GM18861 (cell line): Measurements from ENCODE around the gene FN3K.
"Not testable (repeated sequence)": the region's sequence is repeated elsewhere in the genome, so short reads cannot be mapped to it uniquely, and the experiment has no call there.

ENCODE experiments used
- ATAC-seq: cut with Tn5 transposase; IDR thresholded peaks from one replicate; pipeline ENCODE4 v1.9.1; 2021; ENCODE audit not compliant: unreplicated experiment

FN3K gene

DNA sequence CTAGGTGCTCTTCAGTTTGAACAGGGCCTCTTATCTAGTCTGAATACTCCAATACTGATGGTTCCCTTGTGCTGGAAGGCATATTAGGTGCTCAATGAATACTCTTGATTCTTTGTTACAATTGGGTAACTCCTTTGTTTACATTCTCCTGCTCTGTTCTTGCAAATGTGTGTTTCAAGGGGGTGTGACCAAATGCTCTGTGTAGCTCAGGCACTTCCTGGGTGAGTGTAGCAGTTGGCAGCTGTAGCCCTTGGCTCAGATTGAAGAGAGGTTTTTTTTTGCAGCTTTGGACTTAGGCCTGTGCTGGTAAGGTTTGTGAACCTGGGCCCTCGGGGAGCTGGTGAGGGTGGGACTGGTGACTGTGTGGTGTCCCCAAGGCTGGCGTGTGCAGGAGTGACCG, 36.6 kb downstream of the FN3K start:
- ATAC-seq, result no peak

DNA sequence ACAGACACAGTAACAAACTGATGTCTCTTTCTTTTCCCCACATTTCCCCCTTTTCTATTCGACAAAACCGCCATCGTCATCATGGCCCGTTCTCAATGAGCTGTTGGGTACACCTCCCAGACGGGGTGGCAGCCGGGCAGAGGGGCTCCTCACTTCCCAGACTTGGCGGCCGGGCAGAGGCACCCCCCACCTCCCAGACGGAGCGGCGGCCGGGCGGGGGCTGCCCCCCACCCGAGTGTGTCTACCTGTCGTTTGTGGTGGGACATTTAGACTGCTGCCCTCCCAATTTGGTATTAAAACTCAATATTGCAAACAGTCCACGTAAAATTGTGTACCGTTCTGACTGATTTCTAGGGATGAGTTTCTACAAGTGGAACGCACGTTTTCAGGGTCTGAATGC, 39.0 kb downstream of the FN3K start:
- ATAC-seq, result not testable (repeated sequence)

DNA sequence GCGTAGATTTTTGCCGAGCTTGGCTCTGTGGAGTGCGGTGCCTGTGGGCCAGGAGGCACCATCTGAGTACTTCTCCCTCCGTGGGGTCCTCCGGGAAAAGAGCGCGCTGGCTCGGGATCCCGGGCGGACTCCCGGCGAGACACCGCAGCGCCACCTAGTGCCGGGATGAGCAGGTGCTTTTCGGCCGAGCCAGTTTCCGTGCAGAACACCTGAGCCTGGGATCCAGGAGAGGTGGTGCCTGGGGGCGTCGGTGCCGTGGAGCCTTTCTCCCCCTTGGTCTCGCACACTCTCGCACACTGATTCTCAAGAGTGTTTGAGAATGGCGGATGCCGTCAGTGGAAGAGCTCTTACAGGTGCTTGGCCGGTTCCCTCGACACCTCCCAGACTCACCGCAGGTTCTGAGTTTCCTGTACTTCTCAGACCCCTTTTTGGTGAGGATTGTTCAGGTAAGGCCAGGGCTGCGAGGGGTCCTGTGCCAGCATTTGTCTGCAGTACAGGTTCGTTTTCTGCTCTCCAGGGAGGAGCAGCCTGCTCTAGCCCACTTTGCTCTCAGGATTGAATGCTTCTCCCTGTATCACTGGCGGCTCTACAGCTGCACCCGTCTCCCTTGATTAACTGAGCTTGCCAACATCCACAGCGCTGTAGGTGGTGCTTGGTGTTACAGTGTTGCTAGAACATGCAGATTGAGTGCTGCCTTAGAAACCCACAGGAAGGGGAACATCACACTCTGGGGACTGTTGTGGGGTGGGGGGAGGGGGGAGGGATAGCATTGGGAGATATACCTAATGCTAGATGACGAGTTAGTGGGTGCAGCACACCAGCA, 39.8 kb downstream of the FN3K start:
- no peak for ATAC-seq

DNA sequence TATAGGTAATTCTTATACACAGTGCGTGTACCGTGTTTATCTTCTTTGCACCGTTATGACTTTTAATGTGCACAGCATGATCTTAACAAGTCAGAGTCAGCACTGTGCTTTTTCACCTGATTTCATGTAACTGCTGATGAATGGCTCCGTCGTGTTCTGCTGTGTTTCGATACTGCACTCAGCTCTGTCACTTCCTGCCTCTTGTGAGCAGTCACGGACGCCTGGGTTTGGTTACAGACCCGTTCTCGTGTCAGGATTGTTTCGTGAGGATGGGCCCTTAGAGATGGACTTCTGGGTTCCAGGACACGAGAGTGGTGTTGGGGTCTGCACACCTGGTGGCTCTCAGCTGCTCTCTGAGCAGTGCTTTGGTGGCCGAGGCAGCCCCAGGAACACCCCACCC, 41.0 kb downstream of the FN3K start:
- no peak for ATAC-seq

DNA sequence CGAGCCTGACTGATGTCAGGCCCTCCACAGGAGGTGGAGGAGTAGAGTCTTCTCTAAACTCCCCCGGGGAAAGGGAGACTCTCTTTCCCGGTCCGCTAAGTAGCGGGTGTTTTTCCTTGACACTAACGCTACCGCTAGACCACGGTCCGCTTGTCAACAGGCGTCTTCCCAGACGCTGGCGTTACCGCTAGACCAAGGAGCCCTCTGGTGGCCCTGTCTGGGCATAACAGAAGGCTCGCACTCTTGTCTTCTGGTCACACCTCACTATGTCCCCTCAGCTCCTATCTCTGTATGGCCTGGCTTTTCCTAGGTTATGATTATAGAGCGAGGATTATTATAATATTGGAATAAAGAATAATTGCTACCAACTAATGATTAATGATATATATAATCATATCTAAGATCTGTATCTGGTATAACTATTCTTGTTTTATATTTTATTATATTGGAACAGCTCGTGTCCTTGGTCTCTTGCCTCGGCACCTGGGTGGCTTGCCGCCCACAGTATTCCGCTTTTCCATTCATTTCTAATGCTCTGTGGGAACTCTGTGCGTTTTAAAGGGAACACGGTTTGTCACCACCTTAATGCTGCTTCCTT, 42.5 kb downstream of the FN3K start:
- not testable (repeated sequence) for ATAC-seq

DNA sequence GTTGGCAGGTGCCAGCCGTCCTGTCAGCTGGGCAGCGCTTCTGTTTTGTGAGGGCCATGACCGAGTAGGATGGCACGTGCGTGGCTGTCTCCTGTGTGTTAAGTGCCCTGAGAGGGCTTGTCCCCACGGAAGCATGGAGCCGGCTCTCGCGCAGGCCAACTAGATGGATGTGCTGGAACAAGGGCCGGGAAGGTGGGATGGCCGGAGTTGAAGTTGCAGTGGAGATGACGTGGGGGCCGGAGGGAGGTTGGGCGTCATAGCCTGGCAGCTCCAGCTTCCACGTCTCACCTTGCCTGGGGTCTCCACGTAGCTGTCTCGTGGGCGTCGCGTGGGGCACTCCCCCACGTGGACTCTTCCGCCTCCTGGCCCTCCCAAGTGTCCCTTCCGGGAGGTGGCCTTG, 44.1 kb downstream of the FN3K start:
- no peak for ATAC-seq

DNA sequence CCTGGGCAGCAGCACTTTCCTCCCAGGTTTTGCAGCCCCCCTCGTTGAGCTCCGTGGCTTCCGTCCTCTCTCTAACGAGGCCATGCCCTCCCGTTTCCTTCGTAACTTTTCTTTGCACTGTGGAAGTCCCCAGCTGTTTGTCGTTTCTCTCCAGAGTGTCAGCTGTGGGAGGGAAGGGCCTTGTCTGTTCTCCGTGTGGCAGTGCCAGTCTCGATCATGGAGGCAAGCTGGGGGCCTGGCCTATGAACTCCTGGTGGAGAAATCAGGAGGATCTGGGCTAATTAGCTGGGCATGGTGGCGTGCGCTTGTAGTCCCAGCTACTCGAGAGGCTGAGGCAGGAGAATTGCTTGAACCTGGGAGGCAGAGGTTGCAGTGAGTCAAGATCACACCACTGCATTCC, 44.8 kb downstream of the FN3K start:
- no peak for ATAC-seq

DNA sequence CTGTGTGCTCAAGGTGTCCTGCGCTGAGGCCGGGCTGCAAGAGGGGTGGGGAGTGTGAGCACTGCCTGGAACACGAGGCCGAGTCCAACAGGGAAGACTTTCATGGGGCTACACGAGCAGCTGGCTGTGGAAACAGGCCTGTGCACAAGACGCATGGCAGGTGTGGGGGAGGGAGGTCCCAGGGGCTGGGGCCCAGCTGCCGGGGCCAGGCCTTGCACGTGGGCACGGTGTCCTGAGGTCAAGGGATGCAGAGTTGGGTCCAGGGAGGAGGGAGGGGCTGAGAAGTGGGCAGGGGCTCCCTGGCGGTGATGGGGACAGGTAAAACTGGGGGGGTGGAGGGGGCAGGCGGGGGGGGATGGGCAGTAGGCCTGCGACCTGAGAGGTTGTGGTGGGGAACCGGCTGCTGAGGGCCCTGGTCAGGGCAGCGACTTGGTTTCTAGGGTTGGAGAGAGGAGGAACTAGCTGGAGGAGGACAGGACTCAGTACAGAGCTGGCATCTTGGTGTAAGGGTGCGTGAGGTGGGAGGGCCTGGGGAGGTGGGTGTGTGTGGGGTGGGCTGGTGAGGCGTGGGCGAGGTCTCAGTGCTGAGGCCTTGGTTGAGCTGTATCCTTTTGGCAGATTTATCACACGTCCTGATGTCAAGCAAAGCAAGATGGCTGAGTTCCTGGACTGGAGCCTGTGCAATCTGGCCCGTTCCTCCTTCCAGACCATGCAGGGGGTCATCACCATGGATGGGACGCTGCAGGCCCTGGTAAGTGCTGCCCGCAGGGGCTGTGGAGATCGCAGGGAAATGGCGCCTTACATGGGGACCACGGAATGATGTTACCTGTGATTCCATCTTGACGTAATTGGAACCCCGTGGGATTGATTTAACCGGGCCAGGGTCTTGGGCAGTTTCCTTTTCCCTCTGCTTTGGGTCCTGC, 45.8 kb downstream of the FN3K start:
- no peak for ATAC-seq

DNA sequence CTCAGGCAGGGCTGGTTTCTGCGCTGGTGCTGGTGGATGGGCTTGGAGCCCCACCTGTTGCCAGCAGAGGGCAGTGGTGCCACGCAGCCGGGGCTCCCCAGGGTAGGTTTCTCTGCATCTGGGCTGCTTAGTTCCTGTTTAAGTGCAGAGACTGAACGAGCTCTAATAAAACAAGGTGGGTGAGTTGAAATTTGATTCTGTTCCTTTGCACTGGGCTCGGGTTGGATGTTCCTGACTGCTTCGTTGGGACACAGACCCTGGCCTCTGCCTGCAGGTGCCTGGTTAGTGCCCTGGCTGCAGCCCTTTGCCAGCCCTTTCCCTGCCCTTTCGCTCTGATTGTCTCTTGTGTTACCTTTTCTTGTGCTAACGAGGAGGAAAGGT, 46.5 kb downstream of the FN3K start:
- ATAC-seq, result no peak

DNA sequence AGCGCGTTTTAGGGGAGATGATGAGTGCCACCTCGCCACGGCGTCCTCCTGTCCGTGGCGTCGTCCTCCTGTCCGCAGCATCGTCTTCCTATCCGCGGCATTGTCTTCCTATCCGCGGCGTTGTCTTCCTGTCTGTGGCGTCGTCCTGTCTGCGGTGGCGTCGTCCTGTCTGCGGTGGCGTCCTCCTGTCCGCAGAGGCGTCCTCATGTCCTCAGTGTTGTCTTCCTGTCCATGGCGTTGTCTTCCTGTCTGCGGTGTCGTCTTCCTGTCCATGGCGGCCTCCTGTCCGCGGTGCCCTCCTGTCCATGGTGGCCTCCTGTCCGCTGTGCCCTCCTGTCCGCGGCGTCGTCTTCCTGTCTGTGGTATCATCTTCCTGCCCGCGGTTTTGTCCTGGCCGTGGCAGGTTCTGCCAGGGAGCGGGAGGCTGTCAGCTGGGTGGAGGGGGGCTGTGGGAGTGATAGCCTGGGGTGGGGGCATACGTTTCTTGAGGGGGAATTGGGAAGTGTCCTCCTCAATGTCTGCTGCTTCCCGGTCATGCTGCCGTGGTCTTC, 47.3 kb downstream of the FN3K start:
- ATAC-seq, result no peak

DNA sequence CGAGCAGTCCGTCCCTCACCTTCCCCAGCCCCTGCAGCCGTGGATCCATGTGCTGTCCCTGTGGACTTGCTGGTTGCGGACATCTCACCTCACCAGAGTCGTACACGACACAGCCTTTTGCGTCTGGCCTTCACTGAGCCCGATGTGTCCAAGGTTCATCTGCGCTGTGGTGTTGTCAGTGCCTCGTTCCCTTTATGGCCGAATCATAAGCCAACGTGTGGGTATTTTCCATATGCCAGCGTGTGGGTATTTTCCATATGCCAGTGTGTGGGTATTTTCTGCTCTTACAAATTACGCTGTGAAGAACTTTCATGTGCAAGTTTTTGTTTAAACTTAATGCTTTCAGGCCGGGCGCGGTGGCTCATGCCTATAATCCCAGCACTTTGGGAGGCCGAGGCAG, 48.1 kb downstream of the FN3K start:
- ATAC-seq, result no peak

DNA sequence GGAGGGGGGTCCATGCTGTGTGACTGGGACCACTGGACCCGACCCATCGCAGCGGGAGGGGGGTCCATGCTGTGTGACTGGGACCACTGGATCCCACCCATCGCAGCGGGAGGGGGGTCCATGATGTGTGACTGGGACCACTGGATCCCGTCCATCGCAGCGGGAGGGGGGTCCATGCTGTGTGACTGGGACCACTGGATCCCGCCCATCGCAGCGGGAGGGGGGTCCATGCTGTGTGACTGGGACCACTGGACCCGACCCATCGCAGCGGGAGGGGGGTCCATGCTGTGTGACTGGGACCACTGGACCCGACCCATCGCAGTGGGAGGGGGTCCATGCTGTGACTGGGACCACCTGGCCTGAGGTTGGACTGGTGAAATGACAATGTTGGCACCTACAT, 50.2 kb downstream of the FN3K start:
- ATAC-seq, result not testable (repeated sequence)

DNA sequence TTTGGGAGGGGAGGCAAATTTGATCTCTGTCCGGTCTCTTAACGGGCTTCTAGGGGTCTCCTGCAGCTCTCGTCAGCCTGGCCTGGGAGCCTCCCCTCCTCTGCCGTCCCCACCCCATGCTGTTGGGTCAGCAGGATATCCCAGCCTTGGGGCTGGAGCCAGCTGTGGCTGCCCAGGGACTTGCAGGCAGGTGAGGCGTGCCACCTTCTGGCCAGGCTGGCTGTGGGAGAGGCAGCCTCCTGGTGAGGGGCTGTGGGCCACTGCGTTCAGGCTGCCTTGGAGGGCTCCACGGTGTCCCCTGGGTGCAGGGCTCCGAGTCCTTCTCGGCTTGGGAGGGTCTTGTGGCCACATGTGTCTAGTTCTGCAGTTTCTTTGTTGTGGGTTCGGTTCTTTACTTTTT, 51.0 kb downstream of the FN3K start:
- ATAC-seq, result no peak

DNA sequence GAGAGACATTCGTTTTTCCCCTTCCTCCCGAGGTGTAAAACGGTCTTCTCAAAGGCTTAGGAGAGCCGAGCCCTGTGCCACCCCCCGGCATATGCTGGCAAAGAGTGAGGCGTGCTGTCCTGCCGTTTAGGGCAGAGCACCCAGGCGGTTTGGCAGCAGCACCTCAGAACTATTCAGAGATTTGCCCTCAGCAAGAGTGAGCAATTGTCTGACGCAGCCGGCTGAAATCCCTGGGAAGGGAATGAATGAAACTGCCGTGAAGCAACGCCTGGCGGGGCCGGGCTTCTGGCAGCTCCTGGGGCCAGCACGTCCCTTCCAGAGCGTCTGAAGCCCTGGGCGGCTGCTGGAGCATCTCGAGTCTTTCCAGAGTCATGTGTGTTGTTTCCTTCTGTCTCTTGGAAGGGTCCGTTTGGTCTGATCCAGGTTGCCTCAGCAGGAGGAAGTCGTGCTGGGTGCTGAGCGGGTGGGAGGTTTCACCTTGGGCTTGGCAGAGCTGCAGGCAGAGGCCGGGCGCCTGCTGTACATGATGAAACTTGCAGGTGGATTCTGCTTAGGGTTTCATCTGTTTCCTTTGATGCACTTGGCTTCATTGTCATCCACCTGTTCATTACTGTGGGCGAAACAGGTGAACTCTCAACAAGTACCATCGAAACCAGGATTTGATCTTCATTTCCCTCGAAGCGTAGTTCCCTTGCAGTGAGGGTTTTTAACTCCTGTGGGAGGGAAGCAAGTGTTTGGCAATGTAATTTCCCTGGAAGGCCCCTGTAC, 51.9 kb downstream of the FN3K start:
- ATAC-seq, result no peak

DNA sequence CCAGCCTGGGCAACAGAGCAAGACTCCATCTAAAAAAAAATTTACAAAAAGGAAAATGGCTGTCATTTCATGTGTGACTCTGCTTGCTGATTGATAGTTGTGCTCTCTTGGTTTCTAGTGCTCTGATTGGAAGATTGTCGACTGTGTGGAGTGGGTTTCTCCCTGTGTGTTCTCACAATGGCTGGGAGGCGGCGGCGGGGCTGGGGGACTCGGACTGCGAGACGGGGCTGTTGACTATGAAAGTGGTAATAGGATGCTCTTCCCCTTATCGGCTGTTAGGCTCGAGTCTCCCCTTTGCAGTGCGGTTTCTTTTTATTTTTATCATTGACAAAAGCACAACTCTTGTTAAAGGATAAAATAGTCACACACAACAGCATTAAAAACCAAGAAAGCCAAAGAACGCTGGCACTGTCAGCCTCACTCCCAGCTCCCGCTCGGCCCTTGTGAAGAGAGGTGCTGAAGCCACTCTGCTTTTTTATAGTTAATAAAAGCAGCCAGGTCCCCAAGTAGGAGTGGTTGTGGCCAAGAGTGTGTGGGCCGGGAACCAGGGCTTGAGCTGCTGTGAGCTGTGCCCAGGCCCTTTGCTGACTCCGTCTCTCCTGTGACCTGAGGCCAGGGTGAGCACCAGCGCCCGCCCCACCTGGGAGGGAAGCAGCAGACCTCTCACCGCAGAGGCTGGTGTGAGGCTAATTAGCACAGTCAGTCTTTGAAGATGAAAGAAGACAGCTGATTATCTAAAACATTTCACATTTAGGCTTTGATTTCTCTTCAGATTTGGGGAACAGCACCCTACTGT, 53.0 kb downstream of the FN3K start:
- ATAC-seq, result no peak

DNA sequence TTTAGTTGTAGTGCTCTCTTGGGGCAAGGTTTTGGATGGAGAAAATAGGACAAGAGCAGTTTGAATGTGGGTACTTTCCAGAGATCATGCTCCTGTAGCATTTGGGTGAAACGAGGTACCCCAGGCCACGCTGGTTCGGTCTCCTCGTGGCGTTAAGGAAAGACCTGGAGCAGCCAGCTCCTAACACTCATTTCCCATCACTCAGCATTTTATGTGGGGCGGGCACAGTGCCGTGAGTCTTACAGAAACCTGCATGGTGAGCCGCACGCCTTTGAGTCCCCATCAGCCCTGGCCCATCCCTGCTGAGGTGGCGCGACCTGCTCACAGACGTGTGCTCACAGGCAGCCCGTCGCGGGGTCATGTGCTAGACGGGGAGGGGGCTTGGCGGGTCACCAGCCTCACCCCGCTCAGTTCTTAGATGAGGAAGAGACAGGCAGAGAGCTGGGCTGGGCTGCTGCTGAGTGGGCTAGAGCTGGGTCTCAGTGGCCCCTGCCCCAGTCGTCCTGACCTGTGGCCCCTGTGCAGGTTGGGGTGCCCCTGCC, 53.7 kb downstream of the FN3K start:
- no peak for ATAC-seq

DNA sequence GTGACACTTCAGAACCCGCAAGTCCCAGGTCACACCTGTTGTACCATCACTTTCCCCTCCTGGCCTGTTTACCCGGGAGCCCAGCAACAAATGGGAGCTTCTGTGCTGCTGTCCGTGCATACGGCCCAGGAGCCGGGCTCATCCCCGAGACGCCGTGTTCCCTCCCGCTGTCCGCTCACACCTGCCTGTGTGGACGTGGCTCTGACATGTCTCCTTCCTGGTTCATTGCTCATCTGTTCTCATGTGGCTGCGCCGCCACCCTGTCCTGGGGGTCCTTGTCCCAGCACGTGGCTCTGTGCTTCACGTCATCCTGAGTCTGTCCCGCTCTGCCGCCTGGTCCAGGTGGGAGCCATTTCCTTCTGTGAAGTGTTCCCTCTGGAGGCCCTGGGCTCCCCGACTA, 54.4 kb downstream of the FN3K start:
- no peak for ATAC-seq

DNA sequence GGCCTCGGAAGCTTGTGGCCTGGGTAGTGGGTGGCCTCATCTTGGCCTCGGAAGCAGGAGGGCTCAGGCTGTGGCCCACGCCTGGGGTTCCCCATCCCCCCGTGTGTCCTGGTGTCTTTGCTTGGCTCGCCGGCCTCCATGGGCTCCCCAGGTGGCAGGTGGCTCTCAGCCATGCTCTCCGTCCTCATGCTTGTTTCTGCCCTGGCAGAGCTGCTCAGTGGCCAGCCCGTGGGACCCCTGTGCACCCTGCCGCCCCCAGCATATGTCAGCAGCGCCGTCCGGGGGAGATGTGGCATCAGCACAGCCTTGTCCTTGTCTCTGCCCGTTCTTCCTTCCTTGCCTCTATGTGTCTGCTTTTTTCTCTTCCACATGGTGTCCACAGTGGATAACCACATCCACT, 55.0 kb downstream of the FN3K start:
- ATAC-seq, result no peak

DNA sequence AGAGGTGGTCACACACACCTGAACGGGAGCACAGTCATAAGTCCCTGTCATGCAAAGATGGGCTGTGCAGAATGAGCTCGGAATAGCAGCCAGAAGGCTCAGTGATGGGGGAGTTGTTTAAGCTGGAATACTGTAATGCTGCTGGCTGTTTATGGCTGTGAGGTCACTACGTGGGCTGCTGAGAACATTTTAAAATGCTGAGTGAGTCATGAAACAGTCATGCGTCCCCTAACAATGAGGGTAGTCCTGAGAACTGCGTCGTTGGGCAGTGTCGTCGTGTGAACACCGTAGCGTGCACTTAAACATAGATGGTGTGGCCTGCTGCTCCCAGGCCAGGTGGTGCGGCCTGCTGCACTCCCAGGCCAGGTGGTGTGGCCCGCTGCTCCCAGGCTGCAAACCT, 56.1 kb downstream of the FN3K start:
- ATAC-seq, result no peak
